Epithelial cell of esophagus (primary cell): ENCODE data around the gene MRPL10.

Experiments used
- DNase-seq: peaks from one replicate; pipeline ENCODE4 v3.0.0; 2010; ENCODE audit warnings: low read depth
- H3K4me3 ChIP-seq: 2 replicates; pipeline ENCODE4 v1.5.1; 2011; ENCODE audit warnings: mild to moderate bottlenecking, low read length, control low read depth
- CTCF ChIP-seq: IDR thresholded peaks from 2 replicates; pipeline ENCODE4 v1.5.1; 2011; ENCODE audit warnings: low read depth, mild to moderate bottlenecking, low read length, control low read depth, inconsistent platforms; ENCODE audit not compliant: insufficient read depth; ENCODE audit errors: missing control alignments

The MRPL10 gene

GRCh38 chr17:47829870-47830269, 1.5 kb downstream of the MRPL10 start:
- H3K4me3 ChIP-seq = no peak overlapping the region
- no peak for DNase-seq
- no peak for TF ChIP-seq CTCF

- no peak for DNase-seq
- H3K4me3 ChIP-seq = no peak overlapping the region
- TF ChIP-seq CTCF = no peak
These were observed 7.8 kb downstream of the MRPL10 start for GRCh38 chr17:47823519-47823918.

GRCh38 chr17:47822785-47823184, 8.6 kb downstream of the MRPL10 start:
- no peak for DNase-seq
- TF ChIP-seq CTCF = no peak
- H3K4me3 ChIP-seq = no peak overlapping the region

- no peak for TF ChIP-seq CTCF
- peak within 1 kb of the TSS; percentile 69 for H3K4me3 ChIP-seq
These were observed 9.6 kb downstream of the MRPL10 start, which contains the start of gene OSBPL7 for GRCh38 chr17:47821424-47822391. Gene OSBPL7 (minus strand): TSS chr17:47821794. CDS start chr17:47820278, 1,516 bp downstream.

GRCh38 chr17:47821031-47821423, 10.3 kb downstream of the MRPL10 start:
- H3K4me3 ChIP-seq = peak overlapping the region; percentile 69
- no peak for DNase-seq
- no peak for TF ChIP-seq CTCF

More at GRCh38 chr17:47821424-47822391, 9.6 kb downstream of the MRPL10 start, which contains the start of gene OSBPL7:
- DNase-seq = peak; percentile 81

- DNase-seq = no peak
- H3K4me3 ChIP-seq = no peak overlapping the region
- no peak for TF ChIP-seq CTCF
These were observed 11.1 kb downstream of the MRPL10 start for GRCh38 chr17:47820033-47820789.
